GM18909 (cell line): Measurements from ENCODE around the gene SLC16A4.
"Not testable (repeated sequence)": the region's sequence is repeated elsewhere in the genome, so short reads cannot be mapped to it uniquely, and the experiment has no call there.

Experiments
- ATAC-seq: cut with Tn5 transposase; IDR thresholded peaks from one replicate; pipeline ENCODE4 v1.9.1; 2021; ENCODE audit warnings: mild to moderate bottlenecking; ENCODE audit not compliant: unreplicated experiment, poor library complexity

The SLC16A4 gene

DNA sequence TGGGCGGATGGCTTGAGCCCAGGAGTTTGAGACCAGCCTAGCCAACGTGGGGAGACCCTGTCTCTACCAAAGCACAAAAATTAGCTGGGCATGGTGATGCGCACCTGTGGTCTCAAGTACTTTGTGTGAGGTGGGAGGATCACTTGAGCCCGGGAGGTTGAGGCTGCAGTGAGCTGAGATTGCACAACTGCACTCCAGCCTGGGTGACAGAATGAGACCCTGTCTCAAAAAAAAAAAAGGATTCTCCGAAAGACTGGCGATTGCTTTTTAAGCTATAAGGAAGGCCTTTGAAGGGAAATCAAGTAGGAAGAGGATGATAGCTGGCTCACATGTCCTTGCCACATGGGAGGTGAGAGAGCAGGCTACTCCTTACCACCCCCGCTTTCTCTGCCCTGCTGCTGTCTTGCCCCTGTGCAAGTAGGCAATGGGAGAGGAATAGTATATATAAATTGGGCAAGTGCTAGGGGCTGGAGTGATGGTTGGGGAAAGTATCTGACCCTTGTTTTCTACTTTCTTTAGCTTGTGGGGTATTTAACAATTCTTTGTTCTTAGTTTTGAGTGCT is 20.4 kb upstream of the SLC16A4 start:
- ATAC-seq, result no peak

DNA sequence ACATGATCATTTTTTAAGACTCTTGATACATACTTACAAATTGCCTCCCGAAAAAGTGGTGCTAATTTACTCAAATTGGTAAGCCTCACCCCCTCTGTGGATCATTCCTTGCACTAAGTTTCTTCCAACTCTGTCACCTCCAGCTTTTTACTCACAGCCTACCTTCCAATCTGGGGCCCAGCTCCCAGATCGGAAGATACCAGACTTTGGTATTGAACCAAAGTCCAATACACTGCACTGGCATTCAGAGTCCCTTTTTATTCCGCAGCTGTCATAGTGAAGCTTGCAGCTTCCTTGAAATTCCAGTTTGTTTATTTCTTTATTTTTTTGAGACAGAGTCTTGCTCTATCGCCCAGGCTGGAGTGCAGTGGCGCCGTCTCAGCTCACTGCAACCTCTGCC is 18.5 kb upstream of the SLC16A4 start:
- ATAC-seq, result no peak

DNA sequence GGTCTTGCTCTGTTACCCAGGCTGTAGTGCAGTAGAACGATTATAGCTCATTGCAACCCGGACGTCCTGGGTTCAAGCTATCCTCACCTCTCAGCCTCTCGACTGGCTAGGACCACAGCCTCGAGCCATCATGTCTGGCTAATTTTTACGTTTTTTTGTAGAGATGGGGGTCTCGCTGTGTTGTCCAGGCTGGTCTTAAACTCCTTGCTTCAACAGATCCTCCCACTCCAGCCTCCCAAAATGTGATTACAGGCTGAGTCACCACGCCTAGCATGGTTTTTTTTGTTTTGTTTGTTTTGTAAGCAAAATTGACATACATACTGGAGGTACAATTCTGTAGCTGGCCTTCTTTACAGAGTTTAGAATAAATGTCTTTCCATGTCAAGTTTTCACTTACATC is 17.7 kb upstream of the SLC16A4 start:
- ATAC-seq, result no peak

DNA sequence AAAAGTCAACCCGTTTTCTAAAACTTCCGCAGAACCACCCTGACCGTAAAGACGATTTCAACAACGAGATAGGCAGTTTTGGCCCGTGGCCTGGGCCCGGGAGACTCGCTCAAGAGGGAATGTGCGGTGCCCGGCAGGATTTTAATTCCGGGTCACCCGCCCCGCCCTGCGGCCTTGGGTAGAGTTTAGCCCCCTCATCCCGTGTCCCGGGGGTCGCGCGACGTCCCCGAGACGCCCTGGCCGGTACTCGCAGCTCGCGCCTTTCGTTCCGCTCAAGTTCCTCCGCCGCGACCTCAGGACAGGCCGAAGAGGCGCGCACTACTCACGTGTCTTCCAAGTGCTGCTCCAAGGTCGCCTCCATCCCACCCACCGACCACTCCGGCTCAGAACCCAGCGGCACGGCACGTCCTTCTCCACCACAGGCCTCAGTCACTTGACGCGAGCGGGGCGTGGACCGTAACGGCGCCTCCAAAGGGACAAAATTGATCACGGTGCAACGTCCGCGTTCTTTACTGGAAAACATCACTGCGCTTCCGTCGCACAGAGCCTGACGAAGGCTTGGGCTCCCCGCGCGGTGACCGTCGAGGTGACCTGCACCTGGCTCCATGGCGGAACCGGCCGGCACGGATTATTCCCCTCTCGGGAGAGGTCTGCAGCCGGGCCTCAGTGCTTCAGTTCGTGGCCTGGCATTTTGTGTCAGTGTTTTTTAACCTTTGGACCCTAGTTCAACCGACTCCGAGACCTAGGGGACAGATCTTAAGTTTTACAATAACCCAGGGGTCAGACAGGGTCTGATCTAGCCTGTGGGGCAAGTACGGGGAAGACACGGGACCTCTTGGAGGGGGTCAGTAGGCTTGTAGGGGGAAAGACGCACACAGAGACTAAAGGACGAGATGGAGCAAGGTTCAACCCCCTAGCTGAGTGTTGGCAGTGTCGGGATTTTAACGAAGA is 16.7 kb upstream of the SLC16A4 start, which contains the start of gene LAMTOR5:
Gene LAMTOR5 (minus strand): TSS at position 435 of the 951 bp plus-strand sequence. CDS start 74 bp downstream, at position 361.
- peak; percentile 92 for ATAC-seq

DNA sequence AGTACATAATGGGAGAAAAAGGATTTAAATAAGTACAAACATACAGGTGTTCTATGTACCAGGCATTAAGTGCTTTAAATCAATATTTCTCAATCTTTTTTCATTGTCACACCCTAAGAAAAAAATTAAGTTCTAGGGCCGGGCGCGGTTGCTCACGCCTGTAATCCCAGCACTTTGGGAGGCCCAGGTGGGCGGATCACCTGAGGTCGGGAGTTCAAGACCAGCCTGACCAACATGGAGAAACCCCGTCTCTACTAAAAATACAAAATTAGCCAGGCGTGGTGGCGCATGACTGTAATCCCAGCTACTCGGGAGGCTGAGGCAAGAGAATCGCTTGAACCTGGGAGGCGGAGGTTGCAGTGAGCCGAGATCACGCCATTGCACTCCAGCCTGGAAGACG is 15.6 kb upstream of the SLC16A4 start:
- ATAC-seq, result not testable (repeated sequence)

DNA sequence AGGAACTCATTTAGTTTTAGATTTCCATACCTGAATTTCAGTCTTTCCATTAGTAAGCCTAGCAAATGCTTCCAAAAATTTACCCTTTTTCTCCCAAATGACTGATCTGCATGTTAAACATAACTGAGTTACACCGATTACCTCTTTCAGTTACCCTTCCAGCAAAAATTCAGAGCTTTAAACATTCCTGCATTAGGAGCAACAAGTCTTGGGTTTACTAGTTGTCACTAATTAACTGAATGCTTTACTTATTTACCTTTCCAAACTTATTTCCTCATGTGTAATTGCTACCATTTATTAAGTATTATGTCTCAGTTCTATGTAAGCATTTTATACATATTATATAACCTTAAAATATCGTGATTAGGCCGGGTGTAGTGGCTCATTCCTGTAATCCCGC is 13.6 kb upstream of the SLC16A4 start:
- no peak for ATAC-seq

DNA sequence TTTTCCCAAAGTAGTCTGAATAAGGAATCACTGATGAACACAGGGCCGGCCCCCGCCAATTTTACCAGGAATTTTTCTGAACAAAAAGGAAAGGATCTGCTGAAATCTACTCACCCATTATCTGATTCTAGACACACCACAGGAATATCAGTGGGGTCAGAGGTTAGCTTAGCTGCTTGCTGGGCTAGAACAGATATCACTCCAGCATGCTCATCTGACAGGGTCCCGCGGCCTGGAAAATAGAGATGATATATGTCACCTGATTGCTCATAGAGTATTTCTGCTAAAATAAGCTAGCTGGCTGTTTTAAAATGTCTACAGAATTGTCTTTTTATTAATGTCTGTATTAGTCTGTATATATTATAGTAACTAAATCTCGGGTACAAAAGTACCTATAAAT is 13.0 kb upstream of the SLC16A4 start:
- no peak for ATAC-seq

DNA sequence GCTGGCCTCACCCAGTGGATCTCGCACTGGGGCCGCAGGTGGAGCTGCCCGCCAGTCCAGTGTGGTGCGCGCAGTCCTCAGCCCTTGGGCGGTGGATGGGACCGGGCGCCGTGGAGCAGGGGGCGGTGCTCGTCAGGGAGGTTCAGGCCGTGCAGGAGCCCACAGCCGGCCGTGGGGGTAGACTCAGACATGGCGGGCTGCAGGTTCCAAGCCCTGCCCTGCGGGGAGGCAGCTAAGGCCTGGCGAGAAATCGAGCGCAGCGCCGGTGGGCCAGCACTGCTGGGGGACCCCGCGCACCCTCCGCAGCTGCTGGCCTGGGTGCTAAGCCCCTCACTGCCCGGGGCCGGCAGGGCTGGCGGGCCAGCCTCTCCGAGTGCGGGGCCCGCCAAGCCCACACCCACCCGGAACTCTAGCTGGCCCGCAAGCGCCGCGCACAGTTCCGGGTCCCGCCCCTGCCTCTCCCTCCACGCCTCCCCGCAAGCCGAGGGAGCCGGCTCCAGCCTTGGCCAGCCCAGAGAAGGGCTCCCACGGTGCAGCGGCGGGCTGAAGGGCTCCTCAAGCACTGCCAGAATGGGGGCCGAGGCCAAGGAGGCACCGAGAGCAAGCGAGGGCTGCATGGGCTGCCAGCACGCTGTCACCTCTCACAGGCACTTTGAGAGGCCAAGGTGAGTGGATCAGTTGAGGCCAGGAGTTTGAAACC is 5.6 kb upstream of the SLC16A4 start:
- not testable (repeated sequence) for ATAC-seq

DNA sequence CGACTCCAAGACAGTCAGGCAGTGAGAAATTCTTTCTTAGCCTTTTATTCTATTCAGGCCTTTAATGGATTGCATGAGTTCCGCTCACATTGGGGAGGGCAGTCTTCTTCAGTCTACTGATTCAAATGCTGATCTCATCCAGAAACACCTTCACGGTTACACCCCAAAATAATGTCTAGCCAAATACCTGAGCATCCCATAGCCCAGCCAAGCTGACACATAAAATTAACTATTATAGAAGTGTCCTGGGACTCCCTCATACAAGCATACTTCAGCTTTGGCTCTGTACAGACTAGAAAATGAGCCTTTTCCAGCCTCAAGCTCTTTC is 3.6 kb upstream of the SLC16A4 start:
- ATAC-seq, result no peak

DNA sequence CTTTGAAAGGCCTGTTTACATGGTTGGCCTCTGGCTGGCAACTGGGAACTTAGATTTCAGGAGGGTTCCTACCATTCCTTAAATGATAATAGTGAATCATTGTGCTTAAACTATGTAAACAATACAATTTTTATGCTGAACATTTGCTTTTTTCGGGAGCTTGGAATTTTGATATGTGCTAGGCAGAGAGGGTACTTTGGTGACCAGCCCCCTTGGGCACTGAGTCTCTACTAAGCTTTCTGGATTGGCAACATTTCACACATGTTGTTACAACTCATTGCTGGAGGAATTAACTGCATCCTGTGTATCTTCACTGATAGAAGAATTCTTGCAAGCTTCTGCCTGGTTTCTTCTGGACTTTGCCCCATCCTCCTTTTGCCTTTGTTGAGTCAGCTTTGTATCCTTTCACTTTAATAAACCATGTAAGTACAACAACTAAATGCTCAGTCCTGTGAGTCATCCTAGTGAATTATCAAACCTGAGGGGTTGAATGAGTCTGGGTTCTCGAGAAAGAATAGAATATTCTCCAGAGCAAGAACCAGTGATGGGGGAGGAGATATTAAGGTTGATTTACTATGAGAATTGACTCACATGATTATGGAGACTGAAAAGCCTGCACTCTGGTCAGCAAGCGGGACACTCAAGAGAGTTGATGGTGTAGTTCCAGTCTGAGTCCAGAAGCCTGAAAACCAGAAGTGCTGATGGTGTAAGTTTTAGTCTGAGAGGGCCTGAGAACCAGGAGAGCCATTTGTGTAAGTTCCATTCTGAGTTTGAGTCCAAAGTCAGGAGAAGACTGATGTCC is 3.1 kb upstream of the SLC16A4 start:
- ATAC-seq, result no peak

DNA sequence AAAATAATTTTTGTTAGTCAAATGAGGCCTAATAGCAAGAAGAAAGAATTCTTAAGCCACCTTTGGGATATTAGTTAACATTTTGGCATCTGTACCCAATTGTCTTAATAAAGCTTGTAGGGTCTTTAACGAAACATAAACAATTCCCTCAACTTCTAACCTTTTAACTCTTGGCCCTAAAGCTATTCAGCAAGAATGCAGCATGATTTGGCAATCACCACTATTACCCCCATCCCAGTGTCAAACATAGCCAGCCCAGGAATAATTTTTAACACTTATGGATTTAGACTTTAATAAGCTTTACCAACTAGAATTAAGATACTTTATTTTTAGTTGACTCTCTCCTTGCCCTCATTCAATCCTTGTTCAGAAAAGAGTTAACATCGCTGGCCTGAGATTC is 2.5 kb upstream of the SLC16A4 start:
- no peak for ATAC-seq

DNA sequence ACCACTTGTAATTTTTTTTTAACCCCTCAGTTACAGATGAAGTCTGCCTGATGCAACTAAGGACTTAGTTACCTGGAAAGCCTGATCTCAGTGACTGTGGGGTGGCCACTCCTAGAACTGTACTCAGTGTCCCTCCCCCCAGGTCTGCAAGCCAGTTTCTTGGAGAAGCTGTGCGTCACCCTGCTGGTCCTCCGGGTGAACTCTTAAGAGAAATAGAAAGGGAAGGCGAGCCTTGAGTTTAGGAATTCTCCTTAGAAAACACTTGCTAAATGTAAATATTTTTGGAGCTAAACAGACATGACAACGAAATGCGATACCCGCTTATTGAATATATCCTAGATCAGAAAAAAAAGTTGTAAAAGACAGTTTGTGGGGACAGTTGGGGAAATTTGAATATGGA is 730 bp downstream of the SLC16A4 start:
- no peak for ATAC-seq

DNA sequence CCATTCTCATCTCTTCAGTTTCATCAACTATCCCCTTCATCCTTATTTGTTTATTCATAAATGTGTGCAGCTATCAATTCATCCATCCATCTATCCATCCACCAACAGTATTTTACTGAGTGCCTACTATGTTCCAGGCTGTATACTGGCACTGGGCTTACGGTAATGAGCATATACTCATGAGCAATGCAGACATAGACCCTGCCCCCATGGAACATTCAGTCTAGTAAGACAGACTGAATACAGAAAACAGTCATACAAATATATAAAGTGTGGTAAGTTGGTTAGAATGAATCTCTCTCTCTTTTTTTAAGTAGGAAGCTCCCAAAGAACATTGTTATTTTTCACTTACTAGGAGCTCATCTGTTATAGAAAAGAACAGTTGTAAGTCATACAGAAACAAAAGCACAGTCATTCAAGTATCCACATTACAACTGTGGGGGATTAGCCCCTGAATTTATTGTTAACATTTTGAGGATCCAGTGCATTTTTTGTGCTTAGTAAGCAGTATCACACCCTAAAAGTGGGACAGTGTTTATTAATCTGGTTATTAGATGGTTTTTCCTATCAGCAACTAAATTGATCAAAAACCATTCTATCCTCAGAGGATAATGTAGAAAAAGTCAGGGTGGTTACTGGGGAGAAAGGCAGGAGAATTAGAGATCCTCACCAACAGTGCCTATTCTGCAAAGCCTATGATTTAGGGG is 3.6 kb downstream of the SLC16A4 start:
- ATAC-seq, result no peak

DNA sequence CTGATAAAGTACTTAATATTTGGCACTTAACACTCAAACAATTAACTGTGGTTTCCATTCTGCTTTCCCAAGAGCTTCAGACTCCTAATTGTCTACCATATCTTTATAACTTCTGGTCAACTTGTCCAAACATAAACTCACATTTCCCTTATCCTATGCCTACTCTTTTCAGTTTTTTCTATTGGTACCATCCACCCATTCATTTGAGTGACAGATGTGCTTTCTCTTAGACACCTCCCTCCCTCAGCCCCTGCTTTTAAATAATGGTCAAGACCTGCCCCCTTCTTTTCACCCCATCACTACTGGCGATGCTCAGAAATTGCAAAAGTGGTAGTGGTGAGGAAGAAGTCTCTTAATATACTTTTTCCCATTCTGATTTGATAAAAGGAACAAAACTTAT is 5.5 kb downstream of the SLC16A4 start:
- no peak for ATAC-seq

DNA sequence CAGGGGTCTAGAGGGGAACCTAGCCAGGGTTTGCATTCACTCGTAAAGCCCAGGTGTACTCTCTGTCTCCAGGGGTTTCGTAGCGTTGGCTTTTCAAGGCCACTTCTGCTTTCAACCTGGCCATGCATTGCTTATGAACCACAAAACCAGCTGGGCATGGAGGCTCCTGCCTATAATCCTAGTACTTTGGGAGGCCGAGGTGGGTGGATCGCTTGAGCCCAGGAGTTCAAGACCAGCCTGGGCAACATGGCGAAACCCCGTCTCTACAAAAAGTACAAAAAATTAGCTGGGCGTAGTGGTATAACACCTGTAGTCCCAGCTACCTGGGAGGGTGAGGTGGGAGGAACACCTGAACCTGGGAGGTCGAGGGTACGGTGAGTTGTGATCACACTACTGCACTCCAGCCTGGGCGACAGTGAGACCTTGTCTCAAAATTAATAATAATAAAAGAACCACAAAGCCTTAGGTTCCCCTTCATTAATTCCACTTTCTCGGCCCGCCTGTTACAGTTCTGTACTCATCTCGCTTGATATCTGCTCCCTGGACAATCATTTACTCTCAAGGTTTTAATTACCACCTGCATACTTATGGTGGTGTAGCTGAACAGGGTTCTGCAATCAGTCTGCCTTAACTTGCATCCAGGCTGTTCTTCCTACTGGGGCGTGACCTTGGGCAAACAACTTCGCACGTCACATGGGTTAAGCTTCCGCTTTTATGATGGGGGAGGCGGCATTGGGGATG is 6.1 kb downstream of the SLC16A4 start:
- peak; percentile 77 for ATAC-seq

DNA sequence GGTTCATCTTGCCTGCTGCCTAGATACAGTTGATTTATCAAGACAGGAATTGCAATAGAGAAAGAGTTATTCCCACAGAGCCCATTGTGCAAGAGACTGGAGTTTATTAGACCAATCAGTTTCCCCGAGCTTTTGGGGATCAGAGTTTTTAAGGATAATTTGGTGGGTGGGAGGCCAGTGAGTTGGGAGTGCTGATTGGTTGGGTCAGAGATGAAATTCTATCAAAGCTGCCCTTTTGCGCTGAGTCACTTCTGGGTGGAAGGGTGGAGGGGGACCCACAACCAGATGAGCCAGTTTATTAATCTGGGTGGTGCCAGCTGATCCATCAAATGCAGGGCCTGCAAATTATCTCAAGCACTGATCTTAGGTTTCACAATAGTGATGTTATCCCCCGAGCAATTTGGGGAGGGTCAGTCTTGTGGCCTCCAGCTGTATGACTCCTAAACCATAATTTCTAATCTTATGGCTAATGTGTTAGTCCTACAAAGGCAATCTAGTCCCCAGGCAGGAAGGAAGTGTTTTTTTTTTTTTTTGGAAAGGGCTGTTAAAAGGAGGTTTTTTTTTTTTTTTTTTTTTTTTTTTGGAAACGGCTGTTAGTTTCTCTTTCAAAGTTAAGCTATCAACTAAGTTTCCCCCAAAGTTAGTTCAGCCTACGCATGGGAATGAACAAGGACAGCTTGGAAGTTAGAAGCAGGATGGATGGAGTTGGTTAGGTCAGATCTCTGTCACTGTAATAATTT is 7.4 kb downstream of the SLC16A4 start:
- no peak for ATAC-seq

DNA sequence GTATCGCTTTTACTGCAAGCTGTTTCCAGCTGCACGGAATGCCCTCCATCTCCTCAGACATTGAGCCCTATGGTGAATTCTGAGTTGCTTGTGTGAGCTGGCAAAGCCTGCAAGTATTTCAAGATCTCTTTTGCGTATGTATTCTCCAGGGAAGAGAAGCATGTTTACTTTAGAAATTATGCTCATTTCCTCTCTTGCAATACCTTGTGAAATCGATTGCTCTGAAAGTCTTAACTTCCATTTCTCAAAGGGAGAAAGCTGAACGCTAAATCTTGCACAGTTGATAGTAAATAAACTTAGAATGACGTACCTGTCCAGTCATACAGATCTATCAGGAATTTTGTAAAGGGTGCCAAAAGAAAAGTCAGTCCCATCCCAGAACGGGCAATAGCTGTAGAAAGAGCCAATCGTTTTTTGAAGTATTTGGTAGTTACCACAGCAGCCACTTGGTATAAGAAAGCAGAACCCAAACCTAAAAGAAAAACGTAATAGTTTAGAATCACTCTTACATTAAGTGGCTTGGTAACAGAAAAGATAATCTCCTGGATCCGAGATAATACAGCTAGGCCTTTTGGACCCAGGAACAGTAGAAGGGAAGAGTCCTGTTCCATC is 10.0 kb downstream of the SLC16A4 start:
- ATAC-seq, result no peak

DNA sequence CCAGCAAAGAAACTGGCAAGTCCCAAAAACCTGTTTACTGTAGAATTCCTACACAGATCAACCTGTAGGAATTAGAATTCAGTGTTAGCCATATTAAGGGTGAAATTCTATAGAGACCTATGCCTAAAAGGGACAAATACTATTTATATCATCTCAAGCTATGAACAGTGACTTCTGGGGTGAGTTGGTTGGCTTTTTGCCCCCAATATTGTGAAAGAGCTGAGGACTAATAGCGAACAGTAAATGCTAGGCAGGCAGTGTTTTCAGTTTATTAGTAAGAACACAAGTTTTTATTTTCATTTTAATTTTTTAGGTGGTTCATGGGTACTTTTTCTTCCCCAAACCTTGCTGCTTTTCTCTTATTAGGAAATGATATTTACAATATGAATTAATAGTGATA is 15.3 kb downstream of the SLC16A4 start:
- ATAC-seq, result no peak
